ENCODE results near the gene MEGF8. TPM values are rescaled to one million over a fixed set of nuclear protein-coding genes. Genes with fewer than 3 reads are reported as not detected.

Gene MEGF8
- total and polyA plus RNA-seq, 4 donors, result 6.0 to 21.7 (median 11.1) TPM

- H3K27me3 ChIP-seq (ENCODE audit: control insufficient read depth in 3 of 3, insufficient read depth in 3 of 3, low read length in 2 of 3), result peaks cover 0 to 31% (median 17%) of the 10 kb centered on the region in 3 donors
- no peak for TF ChIP-seq CTCF (IDR thresholded peaks at IDR 0.05; ENCODE audit: control extremely low read depth, extremely low read depth)
These were observed 64.5 kb downstream of the MEGF8 start, which contains the start of gene CNFN for GRCh38 chr19:42389899-42390298. TSS of gene CNFN (minus strand) at chr19:42390297. CDS start at chr19:42389037, 1,260 bp downstream.

GRCh38 chr19:42392165-42392564 lies 66.7 kb downstream of the MEGF8 start:
- WGBS, 2 donors, result 72 to 82% methylated on average over 4 of the region's 4 CpGs
- Histone ChIP-seq H3K9me3 (ENCODE audit: control insufficient read depth in 4 of 4, insufficient read depth in 3 of 4, low read length in 3 of 4) (peaks cover 0 to 4% (median 0%) of the 10 kb centered on the region in 4 donors), H3K9ac (ENCODE audit: insufficient read depth in 1 of 2, low read length in 2 of 2) (no peak overlapping the region), H3K4me1 (ENCODE audit: control insufficient read depth in 5 of 5, insufficient read depth in 5 of 5, low read length in 5 of 5) (peaks cover 0 to 8% (median under 1%) of the 10 kb centered on the region in 5 donors), H3K4me3 (no peak overlapping the region), H3K27ac (ENCODE audit: low read depth in 1 of 2, low read length in 1 of 2) (no peak overlapping the region), H3K36me3 (ENCODE audit: control insufficient read depth in 4 of 4, insufficient read depth in 4 of 4, low read length in 4 of 4) (no peaks in the 10 kb centered on the region), H3K27me3 (ENCODE audit: control insufficient read depth in 3 of 3, insufficient read depth in 3 of 3, low read length in 2 of 3) (peaks cover 0 to 29% (median 15%) of the 10 kb centered on the region in 3 donors)
- ATAC-seq (ENCODE audit: insufficient read depth, low FRiP score) (no peak), DNase-seq (no peak)
- TF ChIP-seq CTCF (IDR thresholded peaks at IDR 0.05; ENCODE audit: control extremely low read depth, extremely low read depth), result no peak

More at GRCh38 chr19:42389899-42390298, 64.5 kb downstream of the MEGF8 start, which contains the start of gene CNFN:
- WGBS, 2 donors, result 53 to 58% methylated on average over 12 of the region's 12 CpGs
- DNase-seq (no peak), ATAC-seq (ENCODE audit: insufficient read depth, low FRiP score) (no peak)
- Histone ChIP-seq H3K4me1 (ENCODE audit: control insufficient read depth in 5 of 5, insufficient read depth in 5 of 5, low read length in 5 of 5) (peaks cover 0 to 2% (median 0%) of the 10 kb centered on the region in 5 donors), H3K36me3 (ENCODE audit: control insufficient read depth in 4 of 4, insufficient read depth in 4 of 4, low read length in 4 of 4) (no peaks in the 10 kb centered on the region), H3K27ac (ENCODE audit: low read depth in 1 of 2, low read length in 1 of 2) (no peak within 1 kb of the TSS), H3K9me3 (ENCODE audit: control insufficient read depth in 4 of 4, insufficient read depth in 3 of 4, low read length in 3 of 4) (peaks cover 0 to 4% (median 0%) of the 10 kb centered on the region in 4 donors), H3K4me3 (no peak within 1 kb of the TSS), H3K9ac (ENCODE audit: insufficient read depth in 1 of 2, low read length in 2 of 2) (no peak within 1 kb of the TSS)

GRCh38 chr19:42394751-42395150 lies 69.3 kb downstream of the MEGF8 start:
- H3K27ac ChIP-seq (ENCODE audit: low read depth in 1 of 2, low read length in 1 of 2), result no peak overlapping the region
- peaks cover 0 to 2% (median 0%) of the 10 kb centered on the region in 4 donors for H3K9me3 ChIP-seq (ENCODE audit: control insufficient read depth in 4 of 4, insufficient read depth in 3 of 4, low read length in 3 of 4)
- no peak for TF ChIP-seq CTCF (IDR thresholded peaks at IDR 0.05; ENCODE audit: control extremely low read depth, extremely low read depth)
- peaks cover 0 to 23% (median 10%) of the 10 kb centered on the region in 3 donors for H3K27me3 ChIP-seq (ENCODE audit: control insufficient read depth in 3 of 3, insufficient read depth in 3 of 3, low read length in 2 of 3)
- DNase-seq (peak in 1 of 3 donors; percentile 22), ATAC-seq (ENCODE audit: insufficient read depth, low FRiP score) (no peak)
- H3K4me3 ChIP-seq, result no peak overlapping the region
- 85 to 95% methylated on average over 8 of the region's 8 CpGs for WGBS, 2 donors
- peaks cover 0 to 16% (median 8%) of the 10 kb centered on the region in 5 donors for H3K4me1 ChIP-seq (ENCODE audit: control insufficient read depth in 5 of 5, insufficient read depth in 5 of 5, low read length in 5 of 5)
- no peaks in the 10 kb centered on the region for H3K36me3 ChIP-seq (ENCODE audit: control insufficient read depth in 4 of 4, insufficient read depth in 4 of 4, low read length in 4 of 4)
- H3K9ac ChIP-seq (ENCODE audit: insufficient read depth in 1 of 2, low read length in 2 of 2), result no peak overlapping the region

All from lung (tissue), 12 donors.